Activated T-cell treated with anti-CD3 and anti-CD28 coated beads for 24 hours (primary cell): Measurements from ENCODE around the gene PCDHGA12.
A peak's percentile ranks its signal among the peaks of the same experiment; 100 is the strongest.
"Not testable (repeated sequence)": the region's sequence is repeated elsewhere in the genome, so short reads cannot be mapped to it uniquely, and the experiment has no call there.

ENCODE experiments used
- DNase-seq: peaks from one replicate; pipeline ENCODE4 v3.0.0-alpha.2; 2020; ENCODE audit warnings: low read depth

PCDHGA12 gene

DNA sequence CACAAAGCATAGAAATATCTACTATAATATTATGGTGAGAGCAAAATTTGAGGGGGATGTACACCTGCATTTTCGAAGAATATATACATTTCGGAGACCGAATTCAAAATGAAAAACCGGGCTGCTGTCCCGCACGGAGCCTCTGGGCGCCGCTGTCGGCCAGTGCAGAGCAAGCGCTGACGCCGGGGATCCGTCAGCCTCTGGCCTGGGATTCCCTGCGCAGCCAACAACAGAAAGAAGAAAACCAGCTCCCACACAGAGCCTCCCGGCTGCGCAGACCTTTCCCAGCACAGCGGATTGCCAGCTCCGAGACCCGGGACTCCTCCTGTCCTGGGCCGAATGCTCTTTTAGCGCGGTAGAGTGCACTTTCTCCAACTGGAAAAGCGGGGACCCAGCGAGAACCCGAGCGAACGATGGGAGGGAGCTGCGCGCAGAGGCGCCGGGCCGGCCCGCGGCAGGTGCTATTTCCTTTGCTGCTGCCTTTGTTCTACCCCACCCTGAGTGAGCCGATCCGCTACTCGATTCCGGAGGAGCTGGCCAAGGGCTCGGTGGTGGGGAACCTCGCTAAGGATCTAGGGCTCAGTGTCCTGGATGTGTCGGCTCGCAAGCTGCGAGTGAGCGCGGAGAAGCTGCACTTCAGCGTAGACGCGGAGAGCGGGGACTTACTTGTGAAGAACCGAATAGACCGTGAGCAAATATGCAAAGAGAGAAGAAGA, 22.4 kb upstream of the PCDHGA12 start, which contains the start of gene PCDHGB6:
Gene PCDHGB6, plus strand, starts transcription at position 232 of the 716 bp plus-strand sequence. Its CDS starts 182 bp downstream, at position 414.
- peak; percentile 24 for DNase-seq

DNA sequence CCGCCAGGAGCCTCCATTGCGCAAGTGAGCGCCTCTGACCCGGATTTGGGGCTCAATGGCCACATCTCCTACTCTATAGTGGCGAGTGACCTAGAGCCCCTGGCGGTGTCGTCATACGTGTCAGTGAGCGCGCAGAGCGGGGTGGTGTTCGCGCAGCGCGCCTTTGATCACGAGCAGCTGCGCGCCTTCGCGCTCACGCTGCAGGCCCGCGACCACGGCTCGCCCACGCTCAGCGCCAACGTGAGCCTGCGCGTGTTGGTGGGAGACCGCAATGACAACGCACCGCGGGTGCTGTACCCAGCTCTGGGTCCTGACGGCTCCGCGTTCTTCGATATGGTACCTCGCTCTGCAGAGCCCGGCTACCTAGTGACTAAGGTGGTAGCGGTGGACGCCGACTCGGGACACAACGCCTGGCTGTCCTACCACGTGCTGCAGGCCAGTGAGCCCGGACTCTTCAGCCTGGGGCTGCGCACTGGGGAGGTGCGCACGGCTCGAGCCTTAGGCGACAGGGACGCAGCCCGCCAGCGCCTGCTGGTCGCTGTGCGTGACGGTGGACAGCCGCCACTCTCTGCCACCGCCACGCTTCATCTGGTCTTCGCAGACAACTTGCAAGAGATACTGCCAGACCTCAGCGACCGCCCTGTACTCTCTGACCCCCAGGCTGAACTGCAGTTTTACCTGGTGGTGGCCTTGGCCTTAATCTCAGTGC, 20.6 kb upstream of the PCDHGA12 start:
- no peak for DNase-seq

DNA sequence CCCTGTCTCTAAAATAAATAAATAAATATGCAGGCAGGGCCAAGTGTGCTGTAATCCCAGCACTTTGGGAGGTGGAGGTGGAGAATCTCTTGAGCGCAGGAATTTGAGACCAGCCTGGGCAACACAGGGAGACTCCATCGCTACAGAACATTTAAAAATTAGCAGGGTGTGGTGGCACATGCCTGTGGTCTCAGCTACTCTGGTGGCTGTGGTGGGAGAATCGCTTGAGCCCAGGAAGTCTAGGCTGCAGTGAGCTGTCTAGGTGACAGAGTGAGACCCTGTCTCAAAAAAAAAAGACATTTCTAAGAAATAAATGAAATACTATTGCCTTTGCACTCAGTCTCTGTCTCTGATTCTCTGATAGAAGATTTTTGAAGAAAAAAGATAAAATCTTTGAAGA, 18.7 kb upstream of the PCDHGA12 start:
- no peak for DNase-seq

DNA sequence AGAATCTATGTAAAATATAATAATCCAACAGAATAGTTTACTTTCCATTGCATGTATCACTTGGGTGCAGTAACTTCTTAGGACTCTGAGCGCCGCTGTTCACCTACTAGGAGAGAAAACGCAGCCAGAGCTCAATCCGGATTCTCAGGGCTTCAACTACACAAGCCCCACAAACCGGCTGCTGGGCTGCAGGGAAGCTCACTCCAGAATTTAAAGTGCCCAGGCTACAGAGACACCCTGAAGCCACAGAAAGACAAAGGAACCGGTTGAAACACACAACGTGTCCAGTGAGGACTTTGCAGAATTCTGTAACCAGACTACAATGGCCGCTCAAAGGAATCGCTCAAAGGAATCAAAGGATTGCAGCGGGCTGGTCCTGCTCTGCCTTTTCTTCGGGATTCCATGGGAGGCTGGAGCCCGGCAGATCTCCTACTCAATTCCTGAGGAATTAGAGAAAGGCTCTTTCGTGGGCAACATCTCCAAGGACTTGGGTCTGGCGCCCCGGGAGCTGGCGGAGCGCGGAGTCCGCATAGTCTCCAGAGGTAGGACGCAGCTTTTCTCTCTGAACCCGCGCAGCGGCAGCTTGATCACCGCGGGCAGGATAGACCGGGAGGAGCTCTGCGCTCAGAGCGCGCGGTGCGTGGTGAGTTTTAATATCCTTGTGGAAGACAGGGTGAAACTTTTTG, 17.3 kb upstream of the PCDHGA12 start, which contains the start of gene PCDHGA10:
Gene PCDHGA10, plus strand, starts transcription at position 134 of the 686 bp plus-strand sequence. Its CDS starts 189 bp downstream, at position 323.
- peak; percentile 43 for DNase-seq

DNA sequence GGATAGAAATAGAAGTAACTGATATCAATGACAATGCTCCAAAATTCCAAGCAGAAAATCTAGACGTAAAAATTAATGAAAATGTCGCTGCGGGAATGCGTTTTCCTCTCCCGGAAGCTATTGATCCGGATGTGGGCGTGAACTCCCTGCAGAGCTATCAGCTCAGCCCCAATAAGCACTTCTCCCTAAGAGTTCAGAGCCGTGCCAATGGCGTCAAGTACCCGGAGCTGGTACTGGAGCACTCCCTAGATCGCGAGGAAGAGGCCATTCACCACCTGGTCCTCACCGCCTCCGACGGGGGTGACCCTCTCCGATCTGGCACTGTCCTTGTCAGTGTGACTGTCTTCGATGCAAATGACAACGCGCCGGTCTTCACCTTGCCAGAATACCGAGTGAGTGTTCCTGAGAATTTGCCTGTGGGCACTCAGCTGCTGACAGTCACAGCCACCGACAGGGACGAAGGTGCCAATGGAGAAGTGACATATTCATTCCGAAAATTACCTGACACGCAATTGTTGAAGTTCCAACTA, 16.7 kb upstream of the PCDHGA12 start:
- DNase-seq: no peak

DNA sequence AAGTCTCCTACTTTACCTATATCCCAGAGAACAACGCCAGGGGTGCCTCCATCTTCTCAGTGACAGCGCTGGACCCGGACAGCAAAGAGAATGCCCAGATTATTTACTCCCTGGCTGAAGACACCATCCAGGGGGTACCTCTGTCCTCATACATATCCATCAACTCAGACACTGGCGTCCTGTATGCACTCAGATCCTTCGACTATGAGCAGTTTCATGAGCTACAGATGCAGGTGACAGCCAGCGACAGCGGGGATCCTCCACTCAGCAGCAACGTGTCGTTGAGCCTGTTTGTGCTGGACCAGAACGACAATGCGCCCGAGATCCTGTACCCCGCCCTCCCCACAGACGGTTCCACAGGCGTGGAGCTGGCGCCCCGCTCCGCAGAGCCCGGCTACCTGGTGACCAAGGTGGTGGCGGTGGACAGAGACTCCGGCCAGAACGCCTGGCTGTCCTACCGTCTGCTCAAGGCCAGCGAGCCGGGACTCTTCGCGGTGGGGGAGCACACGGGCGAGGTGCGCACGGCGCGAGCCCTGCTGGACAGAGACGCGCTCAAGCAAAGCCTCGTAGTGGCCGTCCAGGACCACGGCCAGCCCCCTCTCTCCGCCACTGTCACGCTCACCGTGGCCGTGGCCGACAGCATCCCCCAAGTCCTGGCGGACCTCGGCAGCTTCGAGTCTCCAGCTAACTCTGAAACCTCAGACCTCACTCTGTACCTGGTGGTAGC, 15.6 kb upstream of the PCDHGA12 start:
- not testable (repeated sequence) for DNase-seq

DNA sequence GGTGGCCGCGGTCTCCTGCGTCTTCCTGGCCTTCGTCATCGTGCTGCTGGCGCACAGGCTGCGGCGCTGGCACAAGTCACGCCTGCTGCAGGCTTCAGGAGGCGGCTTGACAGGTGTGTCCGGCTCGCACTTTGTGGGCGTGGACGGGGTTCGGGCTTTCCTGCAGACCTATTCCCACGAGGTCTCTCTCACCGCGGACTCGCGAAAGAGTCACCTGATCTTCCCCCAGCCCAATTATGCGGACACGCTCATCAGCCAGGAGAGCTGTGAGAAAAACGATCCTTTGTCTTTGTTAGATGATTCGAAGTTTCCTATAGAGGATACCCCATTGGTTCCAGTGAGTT, 15.1 kb upstream of the PCDHGA12 start:
- not testable (repeated sequence) for DNase-seq

DNA sequence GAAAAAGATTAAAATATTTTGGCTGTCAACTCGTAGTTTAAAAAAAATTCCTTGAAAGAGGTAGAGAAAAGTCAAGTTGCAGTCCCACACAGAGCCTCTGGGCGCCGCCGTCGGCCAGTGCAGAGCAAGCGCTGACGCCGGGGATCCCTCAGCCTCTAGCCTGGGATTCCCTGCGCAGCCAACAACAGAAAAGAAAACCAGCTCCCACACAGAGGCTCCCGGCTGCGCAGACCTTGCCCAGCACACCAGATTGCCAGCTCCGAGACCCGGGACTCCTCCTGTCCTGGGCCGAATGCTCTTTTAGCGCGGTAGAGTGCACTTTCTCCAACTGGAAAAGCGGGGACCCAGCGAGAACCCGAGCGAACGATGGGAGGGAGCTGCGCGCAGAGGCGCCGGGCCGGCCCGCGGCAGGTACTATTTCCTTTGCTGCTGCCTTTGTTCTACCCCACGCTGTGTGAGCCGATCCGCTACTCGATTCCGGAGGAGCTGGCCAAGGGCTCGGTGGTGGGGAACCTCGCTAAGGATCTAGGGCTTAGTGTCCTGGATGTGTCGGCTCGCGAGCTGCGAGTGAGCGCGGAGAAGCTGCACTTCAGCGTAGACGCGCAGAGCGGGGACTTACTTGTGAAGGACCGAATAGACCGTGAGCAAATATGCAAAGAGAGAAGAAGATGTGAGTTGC, 12.7 kb upstream of the PCDHGA12 start, which contains the start of gene PCDHGB7:
Gene PCDHGB7, plus strand, starts transcription at position 184 of the 679 bp plus-strand sequence. Its CDS starts 183 bp downstream, at position 367.
- peak; percentile 33 for DNase-seq

DNA sequence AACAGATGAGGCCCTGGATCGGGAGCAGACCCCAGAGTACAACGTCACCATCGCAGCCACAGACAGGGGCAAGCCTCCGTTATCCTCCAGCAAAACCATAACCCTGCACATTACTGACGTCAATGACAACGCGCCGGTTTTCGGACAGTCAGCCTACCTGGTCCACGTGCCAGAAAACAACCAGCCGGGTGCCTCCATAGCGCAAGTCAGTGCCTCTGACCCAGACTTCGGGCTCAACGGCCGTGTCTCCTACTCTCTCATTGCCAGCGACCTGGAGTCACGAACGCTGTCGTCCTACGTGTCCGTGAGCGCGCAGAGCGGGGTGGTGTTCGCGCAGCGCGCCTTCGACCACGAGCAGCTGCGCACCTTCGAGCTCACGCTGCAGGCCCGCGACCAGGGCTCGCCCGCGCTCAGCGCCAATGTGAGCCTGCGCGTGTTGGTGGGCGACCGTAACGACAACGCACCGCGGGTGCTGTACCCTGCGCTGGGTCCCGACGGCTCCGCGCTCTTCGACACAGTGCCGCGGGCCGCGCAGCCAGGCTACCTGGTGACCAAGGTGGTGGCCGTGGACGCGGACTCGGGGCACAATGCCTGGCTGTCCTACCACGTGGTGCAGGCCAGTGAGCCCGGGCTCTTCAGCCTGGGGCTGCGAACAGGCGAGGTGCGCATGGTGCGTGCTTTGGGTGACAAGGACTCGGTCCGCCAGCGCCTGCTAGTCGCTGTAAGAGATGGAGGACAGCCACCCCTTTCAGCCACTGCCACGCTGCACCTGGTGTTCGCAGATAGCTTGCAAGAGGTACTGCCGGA, 11.0 kb upstream of the PCDHGA12 start:
- no peak for DNase-seq

DNA sequence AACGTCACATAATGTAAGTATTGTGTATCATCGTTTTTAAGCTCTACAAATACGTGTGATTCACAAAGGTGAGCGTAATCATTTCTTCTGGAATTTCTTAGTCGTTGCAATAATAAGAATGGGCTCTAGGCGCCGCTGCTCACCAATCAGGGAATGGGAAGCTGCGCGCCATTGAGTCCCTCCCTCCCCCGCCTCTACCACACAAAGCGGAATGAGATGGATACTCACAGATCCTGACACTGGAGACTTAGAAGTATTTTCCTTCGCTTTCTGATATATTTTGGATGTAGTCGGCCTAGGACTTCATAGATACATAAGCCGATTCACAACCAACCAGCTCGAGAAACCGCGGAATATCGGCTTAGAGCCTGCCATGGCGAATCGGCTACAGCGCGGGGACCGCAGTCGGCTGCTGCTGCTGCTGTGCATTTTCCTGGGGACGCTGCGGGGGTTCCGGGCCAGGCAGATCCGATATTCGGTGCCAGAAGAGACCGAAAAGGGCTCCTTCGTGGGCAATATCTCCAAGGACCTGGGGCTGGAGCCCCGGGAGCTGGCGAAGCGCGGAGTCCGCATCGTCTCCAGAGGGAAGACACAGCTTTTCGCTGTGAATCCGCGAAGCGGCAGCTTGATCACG, 9.3 kb upstream of the PCDHGA12 start, which contains the start of gene PCDHGA11:
Gene PCDHGA11, plus strand, starts transcription at position 197 of the 634 bp plus-strand sequence. Its CDS starts 177 bp downstream, at position 374.
- DNase-seq: no peak

DNA sequence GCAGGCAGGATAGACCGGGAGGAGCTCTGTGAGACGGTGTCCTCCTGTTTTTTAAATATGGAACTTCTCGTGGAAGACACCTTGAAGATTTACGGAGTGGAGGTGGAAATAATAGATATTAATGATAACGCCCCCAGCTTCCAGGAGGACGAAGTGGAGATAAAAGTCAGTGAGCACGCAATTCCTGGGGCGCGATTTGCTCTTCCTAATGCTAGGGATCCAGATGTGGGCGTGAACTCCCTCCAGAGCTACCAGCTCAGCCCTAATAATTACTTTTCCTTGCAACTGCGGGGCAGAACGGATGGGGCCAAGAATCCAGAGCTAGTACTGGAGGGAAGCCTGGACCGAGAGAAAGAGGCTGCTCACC, 8.8 kb upstream of the PCDHGA12 start:
- no peak for DNase-seq

DNA sequence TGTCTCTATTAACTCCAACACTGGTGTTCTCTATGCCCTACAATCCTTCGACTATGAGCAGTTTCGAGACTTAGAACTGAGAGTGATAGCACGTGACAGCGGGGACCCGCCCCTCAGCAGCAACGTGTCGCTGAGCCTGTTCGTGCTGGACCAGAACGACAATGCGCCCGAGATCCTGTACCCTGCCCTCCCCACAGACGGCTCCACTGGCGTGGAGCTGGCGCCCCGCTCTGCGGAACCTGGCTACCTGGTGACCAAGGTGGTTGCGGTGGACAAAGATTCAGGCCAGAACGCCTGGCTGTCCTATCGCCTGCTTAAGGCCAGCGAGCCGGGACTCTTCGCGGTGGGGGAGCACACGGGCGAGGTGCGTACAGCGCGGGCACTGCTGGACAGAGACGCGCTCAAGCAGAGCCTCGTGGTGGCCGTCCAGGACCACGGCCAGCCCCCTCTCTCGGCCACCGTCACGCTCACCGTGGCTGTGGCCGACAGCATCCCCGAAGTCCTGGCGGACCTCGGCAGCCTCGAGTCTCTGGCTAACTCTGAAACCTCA, 7.5 kb upstream of the PCDHGA12 start:
- DNase-seq: no peak

DNA sequence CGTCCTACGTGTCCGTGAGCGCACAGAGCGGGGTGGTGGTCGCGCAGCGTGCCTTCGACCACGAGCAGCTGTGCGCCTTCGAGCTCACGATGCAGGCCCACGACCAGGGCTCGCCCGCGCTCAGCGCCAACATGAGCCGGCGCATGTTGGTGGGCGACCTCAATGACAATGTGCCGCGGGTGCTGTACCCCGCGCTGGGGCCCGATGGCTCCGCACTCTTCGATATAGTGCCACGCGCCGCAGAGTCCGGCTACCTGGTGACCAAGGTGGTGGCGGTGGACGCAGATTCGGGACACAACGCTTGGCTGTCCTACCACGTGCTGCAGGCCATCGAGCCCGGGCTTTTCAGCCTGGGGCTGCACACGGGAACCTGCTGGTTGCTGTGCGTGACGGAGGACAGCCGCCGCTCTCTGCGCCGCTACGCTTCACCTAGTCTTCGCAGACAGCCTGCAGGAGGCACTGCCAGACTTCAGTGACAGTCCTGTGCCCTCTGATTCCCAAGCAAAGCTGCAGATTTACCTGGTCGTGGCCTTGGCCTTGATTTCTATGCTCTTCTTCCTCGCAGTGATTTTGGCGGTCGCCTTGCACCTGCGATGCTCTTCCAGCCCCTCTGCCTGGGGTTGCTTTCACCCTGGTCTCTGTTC, 2.4 kb upstream of the PCDHGA12 start:
- no peak for DNase-seq

DNA sequence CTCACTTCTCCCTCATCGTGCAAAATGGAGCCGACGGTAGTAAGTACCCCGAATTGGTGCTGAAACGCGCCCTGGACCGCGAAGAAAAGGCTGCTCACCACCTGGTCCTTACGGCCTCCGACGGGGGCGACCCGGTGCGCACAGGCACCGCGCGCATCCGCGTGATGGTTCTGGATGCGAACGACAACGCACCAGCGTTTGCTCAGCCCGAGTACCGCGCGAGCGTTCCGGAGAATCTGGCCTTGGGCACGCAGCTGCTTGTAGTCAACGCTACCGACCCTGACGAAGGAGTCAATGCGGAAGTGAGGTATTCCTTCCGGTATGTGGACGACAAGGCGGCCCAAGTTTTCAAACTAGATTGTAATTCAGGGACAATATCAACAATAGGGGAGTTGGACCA, 979 bp downstream of the PCDHGA12 start:
- DNase-seq: no peak

DNA sequence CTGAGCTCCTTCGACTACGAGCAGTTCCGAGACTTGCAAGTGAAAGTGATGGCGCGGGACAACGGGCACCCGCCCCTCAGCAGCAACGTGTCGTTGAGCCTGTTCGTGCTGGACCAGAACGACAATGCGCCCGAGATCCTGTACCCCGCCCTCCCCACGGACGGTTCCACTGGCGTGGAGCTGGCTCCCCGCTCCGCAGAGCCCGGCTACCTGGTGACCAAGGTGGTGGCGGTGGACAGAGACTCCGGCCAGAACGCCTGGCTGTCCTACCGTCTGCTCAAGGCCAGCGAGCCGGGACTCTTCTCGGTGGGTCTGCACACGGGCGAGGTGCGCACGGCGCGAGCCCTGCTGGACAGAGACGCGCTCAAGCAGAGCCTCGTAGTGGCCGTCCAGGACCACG, 2.0 kb downstream of the PCDHGA12 start:
- DNase-seq: not testable (repeated sequence)

DNA sequence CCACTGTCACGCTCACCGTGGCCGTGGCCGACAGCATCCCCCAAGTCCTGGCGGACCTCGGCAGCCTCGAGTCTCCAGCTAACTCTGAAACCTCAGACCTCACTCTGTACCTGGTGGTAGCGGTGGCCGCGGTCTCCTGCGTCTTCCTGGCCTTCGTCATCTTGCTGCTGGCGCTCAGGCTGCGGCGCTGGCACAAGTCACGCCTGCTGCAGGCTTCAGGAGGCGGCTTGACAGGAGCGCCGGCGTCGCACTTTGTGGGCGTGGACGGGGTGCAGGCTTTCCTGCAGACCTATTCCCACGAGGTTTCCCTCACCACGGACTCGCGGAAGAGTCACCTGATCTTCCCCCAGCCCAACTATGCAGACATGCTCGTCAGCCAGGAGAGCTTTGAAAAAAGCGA, 2.4 kb downstream of the PCDHGA12 start:
- not testable (repeated sequence) for DNase-seq

DNA sequence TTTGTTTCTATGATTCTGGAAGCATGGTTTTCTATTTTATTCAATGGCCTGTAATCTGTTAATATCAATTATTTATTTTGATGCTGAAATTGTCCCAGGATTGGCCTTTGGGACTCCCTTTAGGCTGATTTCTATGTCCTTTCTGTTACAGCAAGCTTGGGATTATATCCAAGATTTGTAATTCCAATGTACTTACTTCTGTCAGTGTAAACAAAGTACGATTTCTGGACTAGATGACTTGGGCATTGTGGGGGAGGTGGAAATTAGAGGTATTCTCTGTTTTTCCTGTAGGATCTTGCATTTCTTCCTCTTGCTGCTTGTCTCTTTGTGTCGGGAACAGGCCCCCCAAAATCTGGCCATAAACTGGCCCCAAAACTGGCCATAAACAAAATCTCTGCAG, 3.7 kb downstream of the PCDHGA12 start:
- DNase-seq: no peak

DNA sequence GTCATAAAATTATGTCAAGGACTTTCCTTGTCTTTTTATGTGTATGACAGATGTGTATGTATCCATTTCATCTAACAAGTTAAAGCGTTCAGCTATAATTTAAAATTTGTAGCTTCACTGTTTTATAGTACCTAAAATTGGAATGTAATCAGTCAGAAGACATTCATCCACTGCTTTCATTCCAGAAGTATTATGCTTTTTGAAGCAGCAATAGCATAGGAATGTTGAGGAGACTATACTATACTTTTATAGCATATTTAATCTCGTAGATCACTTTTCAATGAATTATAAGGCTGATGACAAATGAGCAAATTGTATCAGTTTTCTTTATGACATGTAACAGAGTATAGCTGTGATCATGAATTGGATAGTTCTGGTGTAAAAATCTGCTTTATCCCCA, 6.9 kb downstream of the PCDHGA12 start:
- no peak for DNase-seq
